GM20431 (cell line): ENCODE data around the gene LRRC55.

Experiments
- in situ Hi-C: fragments of 300-500 bp; cut with MseI, MboI; formaldehyde crosslinking; loops from one replicate; pipeline ENCODE4 v1.15.0; 2020; ENCODE audit warnings: low sequenced_read_pairs; ENCODE audit not compliant: unreplicated experiment

Gene LRRC55

GRCh38 chr11:57197762-57198161 is 16.0 kb downstream of the LRRC55 start:
- in situ Hi-C loops = no loop called here

- in situ Hi-C loops = no loop called here
These were observed 17.6 kb downstream of the LRRC55 start for GRCh38 chr11:57199330-57199729.

- in situ Hi-C loops = no loop called here
These were observed 19.2 kb downstream of the LRRC55 start for GRCh38 chr11:57200917-57201316.

- in situ Hi-C loops = no loop called here
These were observed 20.5 kb downstream of the LRRC55 start for GRCh38 chr11:57202281-57202680.

- in situ Hi-C loops = no loop called here
These were observed 21.6 kb downstream of the LRRC55 start for GRCh38 chr11:57203359-57203758.

GRCh38 chr11:57203882-57204480 is 22.2 kb downstream of the LRRC55 start:
- in situ Hi-C loops = no loop called here

- in situ Hi-C loops = no loop called here
These were observed 23.4 kb downstream of the LRRC55 start for GRCh38 chr11:57205041-57205641.

GRCh38 chr11:57207168-57207567 is 25.4 kb downstream of the LRRC55 start:
- in situ Hi-C loops = no loop called here

GRCh38 chr11:57210781-57211180 is 29.0 kb downstream of the LRRC55 start:
- in situ Hi-C loops = no loop called here

- in situ Hi-C loops = no loop called here
These were observed 31.8 kb downstream of the LRRC55 start for GRCh38 chr11:57213342-57214097.

- in situ Hi-C loops = no loop called here
These were observed 32.3 kb downstream of the LRRC55 start for GRCh38 chr11:57214098-57214417.

GRCh38 chr11:57214494-57214893 is 32.7 kb downstream of the LRRC55 start:
- in situ Hi-C loops = no loop called here

- in situ Hi-C loops = no loop called here
These were observed 34.7 kb downstream of the LRRC55 start for GRCh38 chr11:57216463-57216862.

GRCh38 chr11:57217053-57217452 is 35.3 kb downstream of the LRRC55 start:
- in situ Hi-C loops = no loop called here

GRCh38 chr11:57219021-57219627 is 37.4 kb downstream of the LRRC55 start:
- in situ Hi-C loops = no loop called here

- in situ Hi-C loops = no loop called here
These were observed 40.5 kb downstream of the LRRC55 start for GRCh38 chr11:57222239-57222638.

GRCh38 chr11:57223601-57224000 is 41.8 kb downstream of the LRRC55 start:
- in situ Hi-C loops = no loop called here

GRCh38 chr11:57224128-57224527 is 42.4 kb downstream of the LRRC55 start:
- in situ Hi-C loops = no loop called here

GRCh38 chr11:57224537-57224936 is 42.8 kb downstream of the LRRC55 start:
- in situ Hi-C loops = no loop called here

- in situ Hi-C loops = no loop called here
These were observed 46.8 kb downstream of the LRRC55 start for GRCh38 chr11:57228600-57228999.

- in situ Hi-C loops = no loop called here
These were observed 48.6 kb downstream of the LRRC55 start for GRCh38 chr11:57230316-57230715.
